Fibroblast of lung (primary cell): ENCODE results near the gene CSRP1.

ENCODE experiments used
- CTCF ChIP-seq, 2 donors: IDR thresholded peaks in 1 of 2; conservative IDR thresholded peaks in 1 of 2; 1 replicate in 1 of 2; 2 replicates in 1 of 2; pipeline ENCODE4 v1.5.1; 2011 to 2012; ENCODE audit warnings: low read length in 2 of 2, control low read depth in 1 of 2, inconsistent platforms in 1 of 2, low read depth in 1 of 2, mild to moderate bottlenecking in 1 of 2
- EZH2 ChIP-seq: IDR thresholded peaks from 2 replicates; pipeline ENCODE4 v1.5.1; 2012; ENCODE audit warnings: low read length, control low read depth, mild to moderate bottlenecking; ENCODE audit errors: missing control alignments

- TF ChIP-seq CTCF (conservative IDR thresholded peaks at IDR 0.05 in 1 of 2, IDR thresholded peaks at IDR 0.05 in 1 of 2; ENCODE audit: low read depth in 1 of 2, low read length in 2 of 2) (no peak), EZH2 (no peak)
Observed at GRCh38 chr1:201481004-201481380, 25.9 kb downstream of the CSRP1 start.
